Aorta (tissue), 5 donors: ENCODE data around the gene ONECUT3. TPM values are rescaled to one million over a fixed set of nuclear protein-coding genes. Genes with fewer than 3 reads are reported as not detected.
"Not testable (repeated sequence)": the region's sequence is repeated elsewhere in the genome, so short reads cannot be mapped to it uniquely, and the experiment has no call there.

Experiments
- ATAC-seq: fragments of 200-7000 bp; cut with Tn5 transposase; one replicate; pipeline ENCODE4 v1.9.1; 2022; ENCODE audit warnings: moderate library complexity; ENCODE audit not compliant: low FRiP score
- DNase-seq, 2 donors: peaks; one replicate each; pipeline ENCODE4 v3.0.0-alpha.2; 2020
- H3K27ac ChIP-seq, 2 donors: one replicate each; pipeline ENCODE4 v1.5.1; 2013; ENCODE audit warnings: low read length in 2 of 2, mild to moderate bottlenecking in 2 of 2, moderate library complexity in 2 of 2, control low read depth in 1 of 2, inconsistent platforms in 1 of 2, low read depth in 1 of 2
- H3K27me3 ChIP-seq, 2 donors: one replicate each; pipeline ENCODE4 v1.6.1; 2013; ENCODE audit warnings: control low read depth in 1 of 2, low read length in 1 of 2, mild to moderate bottlenecking in 1 of 2, moderate library complexity in 1 of 2; ENCODE audit not compliant: insufficient read depth in 2 of 2, control insufficient read depth in 1 of 2
- H3K36me3 ChIP-seq, 2 donors: one replicate each; pipeline ENCODE4 v1.6.1; 2013; ENCODE audit warnings: control low read depth in 1 of 2, low read length in 1 of 2, mild to moderate bottlenecking in 1 of 2; ENCODE audit not compliant: insufficient read depth in 2 of 2, control insufficient read depth in 1 of 2
- H3K4me1 ChIP-seq, 2 donors: one replicate each; pipeline ENCODE4 v1.6.1; 2013; ENCODE audit warnings: low read length in 2 of 2, control low read depth in 1 of 2, mild to moderate bottlenecking in 1 of 2, moderate library complexity in 1 of 2; ENCODE audit not compliant: insufficient read depth in 2 of 2, control insufficient read depth in 1 of 2
- H3K4me3 ChIP-seq, 2 donors: one replicate each; pipeline ENCODE4 v1.5.1; 2013; ENCODE audit warnings: low read length in 2 of 2, control low read depth in 1 of 2, mild to moderate bottlenecking in 1 of 2
- H3K9me3 ChIP-seq: one replicate; pipeline ENCODE4 v1.6.1; 2013; ENCODE audit warnings: mild to moderate bottlenecking, low read length; ENCODE audit not compliant: control insufficient read depth
- WGBS, 2 donors: extraction: QIAGEN DNeasy Blood & Tissue Kit; methylation state at CpG; one replicate each; pipeline ENCODE4 v1.1.7; 2013; 5-methylcytosine and 5-hydroxymethylcytosine counted together
- intact Hi-C, 2 donors: fragments of 100-400 bp; cut with DNase I; formaldehyde crosslinking; loops; one replicate each; pipeline versions ENCODE4 v1.14.2 to v1.15.0; 2022
- polyA plus RNA-seq, 2 donors: library from polyadenylated mRNA; stranded (reverse); fragments of 200-250 nt; gene quantifications; one replicate each; pipeline ENCODE4 v1.2.3, GENCODE V29; 2013
- total RNA-seq, 2 donors: library from RNA; stranded (reverse); fragmentation: NEBNext Ultra II Directional; extraction: Animal tissue kit (Norgen Biotek cat#: 25700); gene quantifications; one replicate each; pipeline ENCODE4 v1.2.1, GENCODE V29; 2021
- donor health status: healthy with polysubstance abuse.
- donor health status: Bipolar disorder and iron deficiency.
- donor health status: DM: no; HTN: no; CAD: no.
- donor health status: DM: no; HTN: no; CAD: no.
- donor health status: DM: yes; HTN: yes; CAD: no.

The ONECUT3 gene
- total and polyA plus RNA-seq, 4 donors: 0.03 TPM; not detected in 3

- H3K36me3 ChIP-seq: no peaks in the 10 kb centered on the region
- no peaks in the 10 kb centered on the region for H3K4me1 ChIP-seq
- ATAC-seq (no peak), DNase-seq (no peak)
- H3K27ac ChIP-seq: no peak overlapping the region
- H3K27me3 ChIP-seq: no peaks in the 10 kb centered on the region
- H3K9me3 ChIP-seq: no peaks in the 10 kb centered on the region
- no peak overlapping the region for H3K4me3 ChIP-seq
- intact Hi-C loops: no loop called here
- 3 to 4% methylated on average over 10 of the region's 10 CpGs for WGBS, 2 donors
Measured at GRCh38 chr19:1758231-1758577, 4.9 kb downstream of the ONECUT3 start.

DNA sequence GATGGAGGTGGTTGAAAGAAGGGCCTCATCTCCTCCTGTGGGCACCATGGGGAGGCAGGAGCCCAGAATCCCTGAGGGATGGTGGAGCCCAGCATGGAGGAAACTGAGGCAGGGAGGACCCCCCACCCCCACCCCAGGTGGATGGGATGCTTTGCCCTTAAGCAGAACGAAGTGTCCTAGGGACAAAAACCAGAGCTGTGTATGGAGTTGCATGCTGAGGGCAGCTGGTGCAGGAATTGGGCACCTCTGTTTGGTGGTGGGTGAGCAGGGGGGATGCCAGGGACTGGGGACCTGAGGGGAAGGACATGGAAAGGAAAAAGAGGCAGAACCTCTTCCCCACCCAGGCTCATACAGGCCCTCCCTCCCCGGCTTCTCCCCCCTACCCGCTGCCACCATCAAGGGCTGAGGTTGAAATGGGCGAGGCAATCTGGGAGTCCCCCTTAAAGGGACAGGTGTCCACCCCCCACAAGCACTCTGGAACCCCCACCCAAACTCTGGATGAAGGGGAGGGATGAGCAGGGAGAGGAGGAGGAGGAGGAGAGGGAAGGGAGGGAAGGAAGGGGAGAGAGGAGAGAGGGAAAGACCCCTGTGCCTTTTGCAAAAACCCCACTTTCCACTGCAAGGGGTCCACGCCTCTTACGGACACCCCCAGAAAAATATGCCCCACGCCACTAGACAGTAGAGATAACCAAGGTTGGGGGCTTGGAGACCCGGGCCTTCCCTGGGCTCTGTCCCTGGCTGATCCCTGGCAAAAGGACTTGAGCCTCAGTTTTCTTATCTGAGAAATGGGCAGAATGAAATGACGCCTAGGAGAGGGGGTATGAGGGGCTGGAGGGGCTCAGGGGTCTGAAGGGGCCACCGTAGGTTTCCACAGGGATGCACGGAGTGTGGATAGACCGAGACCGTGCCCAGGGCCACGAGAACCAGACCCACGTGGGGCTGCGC is 5.9 kb downstream of the ONECUT3 start:
- Histone ChIP-seq H3K27ac (no peak overlapping the region), H3K27me3 (no peaks in the 10 kb centered on the region), H3K4me1 (no peaks in the 10 kb centered on the region), H3K4me3 (no peak overlapping the region), H3K36me3 (no peaks in the 10 kb centered on the region), H3K9me3 (no peaks in the 10 kb centered on the region)
- no peak for ATAC-seq
- intact Hi-C loops: no loop called here
- 19% methylated on average over 16 of the region's 16 CpGs for WGBS, 2 donors
- DNase-seq: no peak

- no peaks in the 10 kb centered on the region for H3K36me3 ChIP-seq
- no peaks in the 10 kb centered on the region for H3K4me1 ChIP-seq
- no peaks in the 10 kb centered on the region for H3K27me3 ChIP-seq
- ATAC-seq (no peak), DNase-seq (no peak)
- WGBS, 2 donors: 3 to 5% methylated on average over 17 of the region's 17 CpGs
- intact Hi-C loops: no loop called here
- no peaks in the 10 kb centered on the region for H3K9me3 ChIP-seq
- H3K4me3 ChIP-seq: no peak overlapping the region
- no peak overlapping the region for H3K27ac ChIP-seq
Measured at GRCh38 chr19:1760020-1760419, 6.7 kb downstream of the ONECUT3 start.

DNA sequence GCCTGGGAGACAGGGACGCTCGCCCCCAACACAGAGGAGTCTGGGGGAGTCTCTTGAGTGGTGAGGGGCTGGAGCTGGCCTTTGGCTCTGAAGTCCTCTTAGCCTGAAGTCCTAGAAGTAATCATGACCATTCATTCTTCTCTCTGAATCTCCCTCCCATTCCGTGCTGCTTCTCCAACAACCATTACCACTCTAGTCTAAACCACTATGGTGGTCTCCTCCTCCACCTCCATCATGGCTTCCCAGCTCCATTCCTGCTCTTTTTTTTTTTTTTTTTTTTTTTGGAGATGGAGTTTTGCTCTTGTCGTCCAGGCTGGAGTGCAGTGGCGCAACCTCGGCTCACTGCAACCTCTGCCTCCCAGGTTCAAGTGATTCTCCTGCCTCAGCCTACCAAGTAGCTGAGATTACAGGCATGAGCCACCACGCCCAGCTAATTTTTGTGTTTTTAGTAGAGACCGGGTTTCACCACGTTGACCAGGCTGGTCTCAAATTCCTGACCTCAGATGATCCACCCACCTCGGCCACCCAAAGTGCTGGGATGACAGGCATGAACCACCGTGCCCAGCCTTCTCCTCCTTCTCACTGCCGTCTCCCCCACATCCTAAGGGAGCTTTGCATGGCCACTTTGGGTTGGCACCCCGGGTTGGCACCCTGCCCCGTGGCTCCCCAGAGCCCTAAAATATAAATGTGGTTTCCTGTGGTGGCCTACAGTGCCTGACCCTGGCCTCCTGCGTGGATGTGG is 7.7 kb downstream of the ONECUT3 start:
- H3K36me3 ChIP-seq, H3K27ac ChIP-seq, H3K4me1 ChIP-seq, ATAC-seq, DNase-seq, H3K4me3 ChIP-seq, H3K9me3 ChIP-seq, intact Hi-C loops, H3K27me3 ChIP-seq: not testable (repeated sequence)
- WGBS, 2 donors: 9 to 12% methylated on average over 15 of the region's 15 CpGs

DNA sequence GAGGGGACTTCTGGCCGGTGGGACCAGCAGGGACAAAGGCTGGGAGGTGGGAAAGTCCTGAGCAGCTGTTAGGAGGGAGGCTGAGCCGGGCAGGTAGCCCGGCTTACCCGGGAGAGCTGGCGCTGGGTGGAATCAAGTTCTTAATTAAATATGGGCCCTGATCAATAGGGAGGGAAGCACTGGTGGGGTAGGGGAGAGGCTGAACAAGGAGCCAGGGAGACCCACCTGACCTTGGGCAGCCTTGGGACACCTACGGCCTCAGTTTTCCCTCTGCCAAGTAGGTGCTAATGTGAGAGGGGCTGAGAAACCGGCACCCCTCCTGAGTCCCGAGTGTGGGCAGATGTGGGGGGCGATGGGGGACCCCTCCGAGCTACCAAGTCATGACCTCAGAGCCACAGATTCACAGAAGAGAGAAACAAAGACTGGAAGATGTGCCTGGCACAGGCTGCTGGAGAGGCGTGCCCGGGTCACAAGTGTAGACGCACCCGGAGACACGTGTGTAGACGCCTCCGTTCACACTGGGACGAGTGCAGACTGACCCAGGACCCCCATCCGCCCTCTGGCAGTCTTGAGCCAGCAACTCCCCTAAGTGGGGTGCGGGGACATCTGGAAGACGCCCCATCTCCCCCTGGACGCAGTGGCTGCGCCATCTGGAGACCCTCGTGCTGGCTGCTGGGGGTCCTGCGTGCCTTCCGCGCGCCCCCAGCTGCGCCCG is 8.4 kb downstream of the ONECUT3 start:
- 1 to 3% methylated on average over 30 of the region's 30 CpGs for WGBS, 2 donors

GRCh38 chr19:1762243-1763117 is 9.2 kb downstream of the ONECUT3 start:
- Histone ChIP-seq H3K36me3 (no peaks in the 10 kb centered on the region), H3K27ac (no peak overlapping the region), H3K4me3 (no peak overlapping the region), H3K27me3 (no peaks in the 10 kb centered on the region), H3K9me3 (no peaks in the 10 kb centered on the region), H3K4me1 (no peaks in the 10 kb centered on the region)
- no peak for ATAC-seq
- WGBS, 2 donors: 3 to 4% methylated on average over 48 to 56 of the region's 56 CpGs
- no peak for DNase-seq
- intact Hi-C loops: no loop called here

More for the DNA sequence above, 8.4 kb downstream of the ONECUT3 start:
- Histone ChIP-seq H3K36me3 (no peaks in the 10 kb centered on the region), H3K9me3 (no peaks in the 10 kb centered on the region), H3K4me1 (no peaks in the 10 kb centered on the region), H3K27ac (no peak overlapping the region), H3K4me3 (no peak overlapping the region), H3K27me3 (no peaks in the 10 kb centered on the region)
- intact Hi-C loops: no loop called here
- no peak for DNase-seq
- ATAC-seq: no peak

DNA sequence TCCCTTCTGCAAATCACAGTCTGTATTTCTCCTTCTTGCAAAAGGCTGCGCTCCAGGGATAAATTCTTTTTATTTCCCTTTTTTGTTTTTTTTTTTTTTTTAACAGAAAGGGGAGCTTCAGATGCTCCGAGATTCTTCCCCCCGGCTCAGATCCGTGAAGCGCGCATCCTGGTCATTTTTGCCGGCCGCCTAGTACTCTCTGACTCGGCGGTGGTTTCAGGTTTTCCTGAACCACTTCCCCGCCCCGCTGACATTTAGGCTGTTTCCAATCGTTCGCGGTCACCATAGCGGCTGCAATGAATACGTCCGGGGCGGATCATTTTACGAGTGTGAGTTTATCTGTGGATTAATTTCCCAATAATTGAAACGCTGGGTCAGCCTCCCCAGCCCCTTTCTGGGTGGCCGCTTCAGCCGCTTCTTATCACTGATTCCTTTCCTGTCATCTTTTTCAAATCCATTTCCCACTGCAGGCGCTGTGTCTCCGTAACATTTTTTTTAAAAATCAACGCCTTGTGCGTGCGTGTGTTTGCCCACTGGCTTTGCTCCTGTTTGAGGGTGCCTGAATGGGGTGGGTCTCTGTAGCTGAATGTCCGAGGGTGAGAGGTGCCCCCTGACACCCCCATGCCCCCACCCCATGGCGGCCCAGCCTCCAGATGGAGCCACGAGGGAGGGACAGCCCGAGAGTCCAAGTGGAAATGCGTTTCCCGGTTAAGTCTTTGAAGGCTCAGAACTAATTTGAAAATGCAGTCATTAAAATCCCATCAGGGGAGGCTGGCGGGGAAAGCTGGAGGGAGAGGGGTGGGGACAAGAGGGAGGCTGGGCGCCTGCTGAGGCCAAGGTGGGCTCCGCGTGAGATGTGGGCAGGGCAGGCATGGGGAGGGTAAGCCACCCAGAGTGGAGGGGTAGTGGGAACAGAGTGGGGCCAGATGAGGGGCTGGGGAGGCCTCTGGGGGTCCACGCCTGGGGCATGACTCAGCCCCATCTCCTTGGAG is 10.6 kb downstream of the ONECUT3 start:
- WGBS, 2 donors: 8% methylated on average over 37 to 39 of the region's 39 CpGs
- no peak for ATAC-seq
- Histone ChIP-seq H3K4me1 (no peaks in the 10 kb centered on the region), H3K27ac (no peak overlapping the region), H3K36me3 (no peaks in the 10 kb centered on the region), H3K4me3 (no peak overlapping the region), H3K9me3 (no peaks in the 10 kb centered on the region), H3K27me3 (no peaks in the 10 kb centered on the region)
- DNase-seq: no peak
- intact Hi-C loops: no loop called here
